Endothelial cell of umbilical vein (primary cell): ENCODE results near the gene NAT10. TPM values are rescaled to one million over a fixed set of nuclear protein-coding genes. Genes with fewer than 3 reads are reported as not detected.

Experiments
- BruUV-seq: library from RNA; stranded (reverse); fragments of 400-500 nt; replicated peaks from 2 replicates; lab custom pipeline; 2021; lab: Mats Ljungman, UMichigan
- CTCF ChIA-PET: fragments of 300-600, 350-600 bp; sonication (Branson Sonifier 250); formaldehyde crosslinking; loops from one replicate; lab custom pipeline; 2021; ENCODE audit warnings: antibody characterized with exemption, inconsistent platforms; lab: Charles Lee
- POLR2A ChIA-PET: fragments of 300-600, 350-600 bp; sonication (Branson Sonifier 250); formaldehyde crosslinking; loops from one replicate; lab custom pipeline; 2021; ENCODE audit warnings: antibody characterized with exemption, inconsistent platforms; lab: Charles Lee
- DNase-seq: peaks from one replicate; pipeline ENCODE4 v3.0.0-alpha.2; 2011; ENCODE audit warnings: low read depth, low spot score
- FAIRE-seq: peaks from 2 replicates; lab custom pipeline; 2011; peaks lifted over from hg19 to GRCh38; lab: Jason Lieb, UNC
- H2AFZ ChIP-seq: 2 replicates; pipeline ENCODE4 v1.6.0; 2012; ENCODE audit warnings: low read depth, low read length, control low read depth, inconsistent platforms
- H3K27ac ChIP-seq: 2 replicates; pipeline ENCODE4 v1.5.1; 2011; ENCODE audit warnings: low read depth, mild to moderate bottlenecking, control low read depth, low read length, moderate library complexity; ENCODE audit not compliant: insufficient read depth
- H3K27me3 ChIP-seq, 2 experiments: 2 replicates each; pipeline versions ENCODE4 v1.6.0 to v1.6.1; 2011; ENCODE audit warnings: low read length in 2 of 2, mixed read lengths in 1 of 2; ENCODE audit not compliant: control insufficient read depth in 2 of 2, insufficient read depth in 2 of 2
- H3K36me3 ChIP-seq, 2 experiments: 2 replicates in 1 of 2; 3 replicates in 1 of 2; pipeline ENCODE4 v1.5.1; 2011; ENCODE audit warnings: low read length in 2 of 2, mild to moderate bottlenecking in 1 of 2, moderate library complexity in 1 of 2; ENCODE audit not compliant: control insufficient read depth in 2 of 2, insufficient read depth in 2 of 2; ENCODE audit errors: extremely low read depth in 1 of 2
- H3K4me1 ChIP-seq: 3 replicates; pipeline ENCODE4 v1.5.1; 2011; ENCODE audit warnings: mild to moderate bottlenecking, low read length; ENCODE audit not compliant: control insufficient read depth, insufficient read depth; ENCODE audit errors: extremely low read depth
- H3K4me2 ChIP-seq: 2 replicates; pipeline ENCODE4 v1.6.1; 2011; ENCODE audit warnings: low read length, control low read depth, mixed read lengths; ENCODE audit not compliant: insufficient read depth
- H3K4me3 ChIP-seq, 3 experiments: fragments of 200-600 bp in 1 of 3; sonication (generic), shearing (Covaris generic) in 1 of 3; replicated peaks in 1 of 3; 2 replicates each; pipeline ENCODE4 v1.5.1; 2011 to 2016; ENCODE audit warnings: control low read depth in 3 of 3, low read length in 3 of 3, mild to moderate bottlenecking in 2 of 3, inconsistent platforms in 1 of 3, low read depth in 1 of 3, moderate library complexity in 1 of 3; ENCODE audit not compliant: insufficient read depth in 1 of 3
- H3K79me2 ChIP-seq: 2 replicates; pipeline ENCODE4 v1.6.0; 2012; ENCODE audit warnings: low read length, inconsistent platforms; ENCODE audit not compliant: control insufficient read depth, insufficient read depth
- H3K9ac ChIP-seq: replicated peaks from 2 replicates; pipeline ENCODE3; 2011; ENCODE audit warnings: low read length, control low read depth; ENCODE audit not compliant: insufficient read depth; ENCODE audit errors: extremely low read depth
- H3K9me1 ChIP-seq: replicated peaks from 3 replicates; pipeline ENCODE4 v1.6.0; 2011; ENCODE audit warnings: mild to moderate bottlenecking, low read length; ENCODE audit not compliant: control insufficient read depth, insufficient read depth; ENCODE audit errors: extremely low read depth
- H3K9me3 ChIP-seq: replicated peaks from 2 replicates; pipeline ENCODE4 v1.5.1; 2012; ENCODE audit warnings: low read length, inconsistent platforms; ENCODE audit not compliant: control insufficient read depth, insufficient read depth
- H4K20me1 ChIP-seq: replicated peaks from 2 replicates; pipeline ENCODE3; 2011; ENCODE audit warnings: mild to moderate bottlenecking, low read length; ENCODE audit not compliant: control insufficient read depth, insufficient read depth; ENCODE audit errors: extremely low read depth
- CTCF ChIP-seq, 2 donors: IDR thresholded peaks; 1 replicate in 1 of 2; 2 replicates in 1 of 2; pipeline ENCODE4 v1.5.1; 2011; ENCODE audit warnings: low read length in 2 of 2, mild to moderate bottlenecking in 2 of 2, moderate library complexity in 2 of 2, control low read depth in 1 of 2, inconsistent platforms in 1 of 2, low read depth in 1 of 2; ENCODE audit not compliant: insufficient read depth in 1 of 2; ENCODE audit errors: extremely low read depth in 1 of 2
- EZH2 ChIP-seq: IDR thresholded peaks from 2 replicates; pipeline ENCODE4 v1.6.1; 2012; ENCODE audit warnings: borderline replicate concordance, low read depth, mild to moderate bottlenecking, moderate library complexity, low read length, inconsistent platforms; ENCODE audit not compliant: severe bottlenecking
- FOS ChIP-seq: IDR thresholded peaks from 2 replicates; pipeline ENCODE4 v1.6.1; 2011; ENCODE audit warnings: mild to moderate bottlenecking, low read length, moderate library complexity, borderline replicate concordance; ENCODE audit not compliant: insufficient read depth
- GATA2 ChIP-seq: IDR thresholded peaks from 2 replicates; pipeline ENCODE4 v1.7.0; 2011; ENCODE audit warnings: low read depth, mild to moderate bottlenecking, moderate library complexity, mixed read lengths, low read length; ENCODE audit not compliant: insufficient read length, insufficient read depth
- JUN ChIP-seq: IDR thresholded peaks from 2 replicates; pipeline ENCODE4 v1.6.1; 2011; ENCODE audit warnings: borderline replicate concordance, low read depth; ENCODE audit not compliant: insufficient read length, insufficient read depth
- MYC ChIP-seq: IDR thresholded peaks from one replicate; pipeline ENCODE4 v1.6.1; 2011; ENCODE audit warnings: mild to moderate bottlenecking, low read depth, low read length
- POLR2A ChIP-seq: IDR thresholded peaks from 2 replicates; pipeline ENCODE4 v1.6.1; 2012; ENCODE audit warnings: low read depth, mild to moderate bottlenecking, control low read depth, low read length
- POLR2AphosphoS5 ChIP-seq: IDR thresholded peaks from 2 replicates; pipeline ENCODE4 v1.6.1; 2012; ENCODE audit warnings: low read depth, mild to moderate bottlenecking, control low read depth, low read length, moderate library complexity; ENCODE audit not compliant: insufficient read depth
- dilution Hi-C: fragments of 300-500 bp; cut with MboI; formaldehyde crosslinking; loops from one replicate; pipeline ENCODE4 v1.15.0; 2019; ENCODE audit warnings: low sequenced_read_pairs; ENCODE audit not compliant: extremely low pct_ligation_motif_present
- intact Hi-C: fragments of 100-400 bp; cut with micrococcal nuclease; formaldehyde crosslinking; loops from one replicate; pipeline ENCODE4 v1.10.0; 2022
- polyA plus RNA-seq, 4 experiments: library from polyadenylated mRNA; depleted of rRNA in 3 of 4; stranded (reverse) in 3 of 4; unstranded in 1 of 4; fragments of >200 nt; gene quantifications; 2 replicates each; pipeline versions ENCODE4 v1.2.1 to v1.2.3, GENCODE V29; 2011 to 2012; ENCODE audit warnings: missing spikeins in 1 of 4
- total RNA-seq: library from RNA; stranded (reverse); gene quantifications from 2 replicates; pipeline ENCODE4 v1.2.3, GENCODE V29; 2021
- TF ChIP-seq, protein P1 (sequence below): IDR thresholded peaks from 2 replicates; pipeline ENCODE4 v1.6.1; 2011; ENCODE audit not compliant: insufficient read depth, insufficient read length

Gene NAT10
- total and polyA plus RNA-seq, 2 donors (not counting 3 experiments of a cell fraction or from before 2014, with no cell fraction given): 32.0 to 57.6 TPM

DNA sequence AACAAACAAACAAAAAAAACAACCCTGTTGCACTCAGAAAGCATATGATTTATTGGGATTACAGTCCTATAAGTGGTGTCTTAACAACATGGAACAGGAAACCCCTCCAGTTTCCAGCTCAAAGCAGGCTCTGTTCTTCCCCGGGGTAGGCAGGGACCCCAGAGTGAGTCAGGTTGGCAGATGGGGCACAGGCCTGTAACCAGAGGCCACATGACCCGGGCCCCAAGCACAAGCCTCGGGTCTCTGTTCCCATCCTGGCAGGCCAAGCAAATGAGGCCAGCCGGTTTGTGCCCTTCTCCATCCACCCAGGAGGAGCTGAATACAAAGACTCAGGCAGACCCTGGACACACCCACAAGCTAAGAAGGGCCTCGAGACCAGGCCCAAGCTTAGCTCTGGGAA lies 75.8 kb downstream of the NAT10 start:
- no peak for DNase-seq
- no peaks in the 10 kb centered on the region for H3K9me3 ChIP-seq
- no peaks in the 10 kb centered on the region for H3K36me3 ChIP-seq
- H3K4me1 ChIP-seq: no peaks in the 10 kb centered on the region
- no peak overlapping the region for H3K4me3 ChIP-seq
- no TSS peak for BruUV-seq
- no peak overlapping the region for H3K4me2 ChIP-seq
- POLR2A ChIA-PET: no interaction called here
- dilution Hi-C loops: no loop called here
- no peaks in the 10 kb centered on the region for H3K79me2 ChIP-seq
- intact Hi-C loops: no loop called here
- no peak for FAIRE-seq
- H3K9ac ChIP-seq: no peak overlapping the region
- H3K27ac ChIP-seq: no peak overlapping the region
- H2AFZ ChIP-seq: no peak overlapping the region
- TF ChIP-seq, protein P1, sequence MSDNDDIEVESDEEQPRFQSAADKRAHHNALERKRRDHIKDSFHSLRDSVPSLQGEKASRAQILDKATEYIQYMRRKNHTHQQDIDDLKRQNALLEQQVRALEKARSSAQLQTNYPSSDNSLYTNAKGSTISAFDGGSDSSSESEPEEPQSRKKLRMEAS: no peak
- TF ChIP-seq CTCF (IDR thresholded peaks at IDR 0.05; ENCODE audit: extremely low read depth in 1 of 2, insufficient read depth in 1 of 2, low read depth in 1 of 2, low read length in 2 of 2) (no peak), FOS (no peak), MYC (no peak), POLR2AphosphoS5 (no peak), GATA2 (no peak), EZH2 (no peak), JUN (no peak), POLR2A (no peak)
- H3K27me3 ChIP-seq: peaks cover 3 to 5% of the 10 kb centered on the region in 2 experiments
- H4K20me1 ChIP-seq: no peaks in the 10 kb centered on the region
- CTCF ChIA-PET: no interaction called here
- no peaks in the 10 kb centered on the region for H3K9me1 ChIP-seq
